H1 (cell line): ENCODE measurements around the gene SLC39A11. TPM values are rescaled to one million over a fixed set of nuclear protein-coding genes. Genes with fewer than 3 reads are reported as not detected.

Source experiments
- CTCF ChIA-PET: fragments of 300-600 bp; sonication (Branson Sonifier 250); formaldehyde crosslinking; loops from one replicate; lab custom pipeline; 2021; ENCODE audit not compliant: partially characterized antibody; lab: Charles Lee
- POLR2A ChIA-PET: fragments of 300-600 bp; sonication (Branson Sonifier 250); formaldehyde crosslinking; loops from one replicate; lab custom pipeline; 2021; ENCODE audit warnings: inconsistent platforms; ENCODE audit not compliant: partially characterized antibody; lab: Charles Lee
- DNase-seq, 2 experiments: peaks; one replicate each; pipeline versions ENCODE4 v3.0.0 to v3.0.0-alpha.2; 2010 to 2022; ENCODE audit warnings: low spot score in 2 of 2, low read depth in 1 of 2, mixed read lengths in 1 of 2
- FAIRE-seq: peaks from 2 replicates; lab custom pipeline; 2011; peaks lifted over from hg19 to GRCh38; lab: Jason Lieb, UNC
- H2AFZ ChIP-seq: 2 replicates; pipeline ENCODE4 v1.8.1; 2012; ENCODE audit warnings: low read length, inconsistent platforms
- H2AK5ac ChIP-seq: 2 replicates; pipeline ENCODE4 v1.6.1; 2013; ENCODE audit warnings: low read depth, low read length
- H2BK120ac ChIP-seq: replicated peaks from 2 replicates; pipeline ENCODE3; 2013; ENCODE audit warnings: low read depth, low read length, inconsistent platforms
- H2BK12ac ChIP-seq: 2 replicates; pipeline ENCODE4 v1.6.1; 2013; ENCODE audit warnings: low read depth, low read length
- H2BK15ac ChIP-seq: 2 replicates; pipeline ENCODE4 v1.6.1; 2013; ENCODE audit warnings: low read length
- H2BK20ac ChIP-seq: 2 replicates; pipeline ENCODE4 v1.6.1; 2013; ENCODE audit warnings: low read length
- H2BK5ac ChIP-seq: 2 replicates; pipeline ENCODE4 v1.6.1; 2013; ENCODE audit warnings: low read depth, low read length
- H3K14ac ChIP-seq: 2 replicates; pipeline ENCODE4 v1.6.1; 2013; ENCODE audit warnings: inconsistent platforms; ENCODE audit not compliant: insufficient read length
- H3K18ac ChIP-seq: 2 replicates; pipeline ENCODE4 v1.6.1; 2013; ENCODE audit warnings: low read length; ENCODE audit errors: extremely low read depth
- H3K23ac ChIP-seq: 2 replicates; pipeline ENCODE4 v1.6.1; 2013; ENCODE audit warnings: inconsistent platforms; ENCODE audit not compliant: insufficient read length
- H3K23me2 ChIP-seq: 2 replicates; pipeline ENCODE4 v1.6.1; 2013; ENCODE audit warnings: low read depth, low read length
- H3K27ac ChIP-seq: 2 replicates; pipeline ENCODE4 v1.6.1; 2011; ENCODE audit warnings: low read depth, low read length, inconsistent platforms
- H3K27me3 ChIP-seq, 4 experiments: replicated peaks in 1 of 4; 1 replicate in 1 of 4; 2 replicates in 3 of 4; pipeline versions ENCODE4 v1.6.1 to v1.8.1; 2011 to 2013; ENCODE audit warnings: low read length in 3 of 4, mild to moderate bottlenecking in 3 of 4, inconsistent platforms in 2 of 4, mixed read lengths in 2 of 4, moderate library complexity in 1 of 4; ENCODE audit not compliant: control insufficient read depth in 3 of 4, insufficient read depth in 3 of 4; ENCODE audit errors: extremely low read depth in 1 of 4
- H3K36me3 ChIP-seq, 4 experiments: 2 replicates each; pipeline versions ENCODE4 v1.6.1 to v1.8.1; 2011 to 2013; ENCODE audit warnings: mild to moderate bottlenecking in 4 of 4, low read length in 3 of 4, moderate library complexity in 2 of 4, control low read depth in 1 of 4, inconsistent platforms in 1 of 4; ENCODE audit not compliant: insufficient read depth in 4 of 4, control insufficient read depth in 2 of 4
- H3K4ac ChIP-seq: replicated peaks from 2 replicates; pipeline ENCODE3; 2013; ENCODE audit warnings: low read length, low read depth, mixed read lengths, inconsistent platforms; ENCODE audit not compliant: insufficient read length
- H3K4me1 ChIP-seq, 4 experiments: replicated peaks in 1 of 4; 1 replicate in 1 of 4; 2 replicates in 3 of 4; pipeline versions ENCODE4 v1.6.1 to v1.8.1; 2011 to 2013; ENCODE audit warnings: low read length in 3 of 4, inconsistent platforms in 2 of 4, mixed read lengths in 1 of 4; ENCODE audit not compliant: insufficient read depth in 4 of 4, control insufficient read depth in 3 of 4
- H3K4me2 ChIP-seq, 2 experiments: 2 replicates each; pipeline versions ENCODE4 v1.6.1 to v1.8.1; 2011 to 2013; ENCODE audit warnings: low read depth in 2 of 2, low read length in 2 of 2, control low read depth in 1 of 2, inconsistent platforms in 1 of 2, mild to moderate bottlenecking in 1 of 2; ENCODE audit not compliant: insufficient read depth in 1 of 2
- H3K4me3 ChIP-seq, 4 experiments: fragments of 200-600, 300-600 bp in 1 of 4; sonication (generic), shearing (Covaris generic), sonication (Bioruptor Twin) in 1 of 4; 2 replicates each; pipeline versions ENCODE4 v1.5.1 to v1.8.1; 2011 to 2016; ENCODE audit warnings: low read length in 4 of 4, low read depth in 3 of 4, control low read depth in 2 of 4, inconsistent platforms in 2 of 4, mild to moderate bottlenecking in 2 of 4, mixed read lengths in 1 of 4, moderate library complexity in 1 of 4; ENCODE audit not compliant: insufficient read depth in 2 of 4; ENCODE audit errors: extremely low read depth in 1 of 4
- H3K56ac ChIP-seq: replicated peaks from 2 replicates; pipeline ENCODE3; 2013; ENCODE audit warnings: low read depth, mild to moderate bottlenecking, mixed read lengths, low read length, inconsistent platforms; ENCODE audit not compliant: insufficient read length
- H3K79me1 ChIP-seq: 2 replicates; pipeline ENCODE4 v1.6.1; 2013; ENCODE audit warnings: low read depth, low read length, control low read depth
- H3K79me2 ChIP-seq, 2 experiments: 2 replicates each; pipeline versions ENCODE4 v1.6.1 to v1.8.1; 2012 to 2013; ENCODE audit warnings: low read length in 2 of 2, mild to moderate bottlenecking in 2 of 2, inconsistent platforms in 1 of 2; ENCODE audit not compliant: insufficient read depth in 2 of 2, control insufficient read depth in 1 of 2
- H3K9ac ChIP-seq, 4 experiments: replicated peaks in 1 of 4; 1 replicate in 1 of 4; 2 replicates in 3 of 4; pipeline versions ENCODE4 v1.6.1 to v1.8.1; 2011 to 2013; ENCODE audit warnings: low read depth in 3 of 4, low read length in 3 of 4, control low read depth in 2 of 4, mild to moderate bottlenecking in 2 of 4, moderate library complexity in 2 of 4, inconsistent platforms in 1 of 4; ENCODE audit errors: extremely low read depth in 1 of 4
- H3K9me3 ChIP-seq, 2 experiments: 2 replicates each; pipeline versions ENCODE4 v1.6.1 to v1.8.1; 2012 to 2013; ENCODE audit warnings: mild to moderate bottlenecking in 2 of 2, moderate library complexity in 2 of 2, control low read depth in 1 of 2, inconsistent platforms in 1 of 2, low read depth in 1 of 2, low read length in 1 of 2, mixed read lengths in 1 of 2; ENCODE audit not compliant: insufficient read depth in 2 of 2
- H4K20me1 ChIP-seq, 2 experiments: replicated peaks in 1 of 2; 2 replicates each; pipeline versions ENCODE3 to v1.8.1; 2011 to 2013; ENCODE audit warnings: inconsistent platforms in 2 of 2, low read length in 2 of 2, mild to moderate bottlenecking in 1 of 2; ENCODE audit not compliant: insufficient read depth in 2 of 2, control insufficient read depth in 1 of 2
- H4K5ac ChIP-seq: 2 replicates; pipeline ENCODE4 v1.6.1; 2013; ENCODE audit warnings: low read length, low read depth, mixed read lengths, inconsistent platforms; ENCODE audit not compliant: insufficient read length
- H4K8ac ChIP-seq: 2 replicates; pipeline ENCODE4 v1.8.0; 2013; ENCODE audit warnings: mild to moderate bottlenecking, moderate library complexity, low read length, inconsistent platforms; ENCODE audit not compliant: insufficient read depth; ENCODE audit errors: extremely low read depth
- H4K91ac ChIP-seq: replicated peaks from 2 replicates; pipeline ENCODE3; 2013; ENCODE audit warnings: low read length, mixed read lengths, inconsistent platforms; ENCODE audit not compliant: insufficient read length
- SP1 ChIP-seq: IDR thresholded peaks from 2 replicates; pipeline ENCODE4 v1.6.1; 2011; ENCODE audit warnings: low read depth, low read length
- WGBS, 2 experiments: shearing (Covaris generic) in 1 of 2; methylation state at CpG; one replicate each; pipeline versions ENCODE4 v1.1.6 to v1.1.7; 2013 to 2015; ENCODE audit warnings: low lambda C conversion rate in 2 of 2, mixed read lengths in 2 of 2, inconsistent platforms in 1 of 2, low coverage in 1 of 2, missing lambda C conversion rate in 1 of 2; ENCODE audit not compliant: insufficient replicate concordance in 2 of 2, insufficient coverage in 1 of 2, insufficient read length in 1 of 2; ENCODE audit errors: extremely low coverage in 1 of 2, missing lambda C conversion rate in 1 of 2; 5-methylcytosine and 5-hydroxymethylcytosine counted together
- polyA plus RNA-seq, 7 experiments: library from polyadenylated mRNA; depleted of rRNA in 3 of 7; stranded (reverse) in 5 of 7; unstranded in 2 of 7; fragments of >200 nt in 5 of 7; fragments of 200-250 nt in 2 of 7; gene quantifications; 1 replicate in 5 of 7; 2 replicates in 1 of 7; 4 replicates in 1 of 7; pipeline versions ENCODE4 v1.2.1 to v1.2.3, GENCODE V29; 2011 to 2013; ENCODE audit warnings: missing spikeins in 2 of 7, mixed read lengths in 2 of 7
- total RNA-seq: library from RNA; stranded (reverse); fragmentation: NEBNext Ultra II Directional; extraction: Animal tissue kit (Norgen Biotek cat#: 25700); gene quantifications from 2 replicates; pipeline ENCODE4 v1.2.1, GENCODE V29; 2021

SLC39A11 gene
- total and polyA plus RNA-seq, 2 of the 8 experiments (the other 6 are each of a cell fraction or from before 2014, with no cell fraction given), result 12.2 to 19.6 TPM

- no peak for TF ChIP-seq SP1
- TF ChIP-seq, all 59 proteins: peak for 0
- no peaks in the 10 kb centered on the region for H3K79me1 ChIP-seq
- H3K56ac ChIP-seq, result no peak overlapping the region
- H2BK120ac ChIP-seq, result no peak overlapping the region
- H4K8ac ChIP-seq, result no peak overlapping the region
- H3K27me3 ChIP-seq, result no peaks in the 10 kb centered on the region
- no peaks in the 10 kb centered on the region for H3K36me3 ChIP-seq
- H2BK12ac ChIP-seq, result no peak overlapping the region
- no peak overlapping the region for H3K9ac ChIP-seq
- no peak overlapping the region for H2AK5ac ChIP-seq
- ChIA-PET CTCF (interaction anchor here (1.2 to 4.6 kb wide), 14 partner anchors 10 to 259 kb away, joined by 3 to 41 read pairs (median 6); partner anchors contain the start of gene SSTR2), POLR2A (interaction anchor here (0.6 kb wide), 1 partner anchor 22 kb away, joined by 5 read pairs; no protein-coding TSS in a partner anchor)
- 93% methylated on average over 1 of the region's 1 CpG; no CpG with 5 or more reads in 1 of the 2 experiments for WGBS, 2 experiments
- peaks cover 0 to 2% (median 0%) of the 10 kb centered on the region in 4 experiments; a peak in 2 of 7 replicates for H3K4me1 ChIP-seq
- no peak overlapping the region for H2BK15ac ChIP-seq
- H3K14ac ChIP-seq, result no peak overlapping the region
- H3K27ac ChIP-seq, result no peak overlapping the region
- no peak overlapping the region for H2BK5ac ChIP-seq
- H3K4me2 ChIP-seq, result no peak overlapping the region
- H3K4me3 ChIP-seq, result no peak overlapping the region
- no peak overlapping the region for H3K18ac ChIP-seq
- H2AFZ ChIP-seq, result no peak overlapping the region
- no peak overlapping the region for H3K23ac ChIP-seq
- no peak overlapping the region for H2BK20ac ChIP-seq
- H4K20me1 ChIP-seq, result no peaks in the 10 kb centered on the region
- H3K23me2 ChIP-seq, result no peaks in the 10 kb centered on the region
- H3K9me3 ChIP-seq, result no peaks in the 10 kb centered on the region
- no peak for DNase-seq
- H4K5ac ChIP-seq, result no peak overlapping the region
- H4K91ac ChIP-seq, result no peak overlapping the region
- no peak for FAIRE-seq
- no peak overlapping the region for H3K4ac ChIP-seq
- no peaks in the 10 kb centered on the region for H3K79me2 ChIP-seq
These were observed 105.3 kb downstream of the SLC39A11 start for GRCh38 chr17:72987166-72987565.
